ENCODE results near the gene CGB5.

GRCh38 chr19:49017041-49017665 is 26.5 kb upstream of the CGB5 start, which contains the start of gene LHB:
- no peak for TF ChIP-seq CTCF (IDR thresholded peaks at IDR 0.05; ENCODE audit: low read depth, low read length, poor library complexity, severe bottlenecking)
- no peak for TF ChIP-seq EZH2phosphoT487 (IDR thresholded peaks at IDR 0.05; ENCODE audit: borderline replicate concordance, low read length)

All from DOHH2 (cell line).